NCI-H1092 treated with DMSO at 0.1 percent for 48 hours (cell line): ENCODE results near the gene SMIM14.
"Not testable (repeated sequence)": the region's sequence is repeated elsewhere in the genome, so short reads cannot be mapped to it uniquely, and the experiment has no call there.

ENCODE experiments used
- DNase-seq: peaks from one replicate; lab custom pipeline; 2025; lab: John Stamatoyannopoulos, UW

The SMIM14 gene

GRCh38 chr4:39596971-39597370 lies 41.7 kb downstream of the SMIM14 start:
- DNase-seq, result no peak

- DNase-seq, result no peak
Observed at GRCh38 chr4:39591290-39591689, 47.4 kb downstream of the SMIM14 start.

GRCh38 chr4:39587881-39588280 lies 50.8 kb downstream of the SMIM14 start:
- no peak for DNase-seq

- DNase-seq, result no peak
Observed at GRCh38 chr4:39574946-39575345, 63.7 kb downstream of the SMIM14 start.

GRCh38 chr4:39571504-39571903 lies 67.2 kb downstream of the SMIM14 start:
- DNase-seq, result no peak

GRCh38 chr4:39571054-39571453 lies 67.6 kb downstream of the SMIM14 start:
- DNase-seq, result no peak

GRCh38 chr4:39569209-39569608 lies 69.5 kb downstream of the SMIM14 start:
- DNase-seq, result no peak

- DNase-seq, result no peak
Observed at GRCh38 chr4:39568805-39569204, 69.9 kb downstream of the SMIM14 start.

- no peak for DNase-seq
Observed at GRCh38 chr4:39565878-39566600, 72.6 kb downstream of the SMIM14 start.

- no peak for DNase-seq
Observed at GRCh38 chr4:39563346-39563847, 75.3 kb downstream of the SMIM14 start.

GRCh38 chr4:39562792-39563191 lies 75.9 kb downstream of the SMIM14 start:
- DNase-seq, result no peak

- DNase-seq, result no peak
Observed at GRCh38 chr4:39559626-39560025, 79.0 kb downstream of the SMIM14 start.

GRCh38 chr4:39555472-39555871 lies 83.2 kb downstream of the SMIM14 start:
- DNase-seq, result no peak

GRCh38 chr4:39548425-39549067 lies 90.1 kb downstream of the SMIM14 start:
- DNase-seq, result no peak

- no peak for DNase-seq
Observed at GRCh38 chr4:39544580-39545315, 93.9 kb downstream of the SMIM14 start.

GRCh38 chr4:39544080-39544479 lies 94.6 kb downstream of the SMIM14 start:
- not testable (repeated sequence) for DNase-seq

- no peak for DNase-seq
Observed at GRCh38 chr4:39543034-39543433, 95.6 kb downstream of the SMIM14 start.

GRCh38 chr4:39542611-39543012 lies 96.1 kb downstream of the SMIM14 start:
- DNase-seq, result no peak

- DNase-seq, result no peak
Observed at GRCh38 chr4:39541987-39542610, 96.6 kb downstream of the SMIM14 start.

GRCh38 chr4:39539089-39539611 lies 99.5 kb downstream of the SMIM14 start:
- no peak for DNase-seq

- no peak for DNase-seq
Observed at GRCh38 chr4:39533541-39533940, 105.1 kb downstream of the SMIM14 start.

GRCh38 chr4:39532237-39532636 lies 106.4 kb downstream of the SMIM14 start:
- DNase-seq, result not testable (repeated sequence)
